Hepatocyte (in vitro differentiated cells): ENCODE measurements around the gene SOCS3. TPM values are rescaled to one million over a fixed set of nuclear protein-coding genes. Genes with fewer than 3 reads are reported as not detected.

Experiments used
- DNase-seq: peaks from one replicate; pipeline ENCODE4 v3.0.0-alpha.2; 2016; ENCODE audit warnings: low spot score
- H2AFZ ChIP-seq: fragments of 200-600 bp; sonication (generic); 2 replicates; pipeline ENCODE4 v1.6.0; 2016; ENCODE audit warnings: antibody characterized with exemption, mild to moderate bottlenecking
- H3K27ac ChIP-seq: fragments of 200-600 bp; sonication (generic); 2 replicates; pipeline ENCODE4 v1.5.1; 2016; ENCODE audit warnings: mild to moderate bottlenecking
- H3K27me3 ChIP-seq: fragments of 200-600 bp; sonication (generic); 2 replicates; pipeline ENCODE4 v1.6.1; 2016
- H3K36me3 ChIP-seq: fragments of 200-600 bp; sonication (generic); replicated peaks from 2 replicates; pipeline ENCODE4 v1.5.1; 2016; ENCODE audit warnings: low read depth; ENCODE audit not compliant: insufficient read depth
- H3K4me1 ChIP-seq: fragments of 200-600 bp; sonication (generic); 2 replicates; pipeline ENCODE4 v1.5.1; 2016; ENCODE audit warnings: mild to moderate bottlenecking, moderate library complexity; ENCODE audit not compliant: insufficient read depth
- H3K4me2 ChIP-seq: fragments of 200-600 bp; sonication (generic); 2 replicates; pipeline ENCODE4 v1.6.0; 2016
- H3K4me3 ChIP-seq: fragments of 200-600 bp; sonication (generic); 2 replicates; pipeline ENCODE4 v1.5.1; 2016; ENCODE audit warnings: mild to moderate bottlenecking
- H3K79me2 ChIP-seq: fragments of 200-600 bp; sonication (generic); 2 replicates; pipeline ENCODE4 v1.6.0; 2017; ENCODE audit warnings: mild to moderate bottlenecking
- H3K9me2 ChIP-seq: fragments of 200-600 bp; sonication (generic); replicated peaks from 2 replicates; pipeline ENCODE4 v1.6.0; 2017; ENCODE audit warnings: mild to moderate bottlenecking; ENCODE audit not compliant: insufficient read depth
- H3K9me3 ChIP-seq: fragments of 200-600 bp; sonication (generic); 2 replicates; pipeline ENCODE4 v1.5.1; 2016; ENCODE audit warnings: low read depth, mild to moderate bottlenecking
- H4K20me1 ChIP-seq: fragments of 200-600 bp; sonication (generic); 2 replicates; pipeline ENCODE4 v1.6.0; 2016; ENCODE audit warnings: mild to moderate bottlenecking; ENCODE audit not compliant: insufficient read depth, poor library complexity, severe bottlenecking
- EZH2 ChIP-seq: fragments of 200-600 bp; sonication (generic); IDR thresholded peaks from 2 replicates; pipeline ENCODE4 v1.6.1; 2016; ENCODE audit warnings: antibody characterized with exemption, mild to moderate bottlenecking, borderline replicate concordance
- EZH2phosphoT487 ChIP-seq: fragments of 200-600 bp; sonication (generic); IDR thresholded peaks from one replicate; pipeline ENCODE4 v1.6.1; 2018; ENCODE audit warnings: antibody characterized with exemption, mild to moderate bottlenecking, low read depth, moderate library complexity; ENCODE audit not compliant: unreplicated experiment, severe bottlenecking
- WGBS: methylation state at CpG from one replicate; pipeline ENCODE4 v1.1.6; 2016; ENCODE audit warnings: low lambda C conversion rate; ENCODE audit errors: missing lambda C conversion rate; 5-methylcytosine and 5-hydroxymethylcytosine counted together
- polyA plus RNA-seq: library from polyadenylated mRNA; unstranded; fragments of >200 nt; fragmentation: Nextera tagmentation; extraction: Ambion mirVana; gene quantifications from 2 replicates; pipeline ENCODE4 v1.2.1, GENCODE V29; 2016
- total RNA-seq: library from RNA; depleted of rRNA; stranded (reverse); fragments of >200 nt; gene quantifications from 2 replicates; pipeline ENCODE4 v1.2.3, GENCODE V29; 2014
- TF ChIP-seq, protein P1 (sequence below): fragments of 200-600 bp; sonication (generic); IDR thresholded peaks from 2 replicates; pipeline ENCODE4 v1.5.1; 2016; ENCODE audit warnings: antibody characterized with exemption, mild to moderate bottlenecking; ENCODE audit not compliant: poor library complexity

Gene SOCS3
- total and polyA plus RNA-seq, 2 experiments from 2014 or later, result 172 to 181 TPM

DNA sequence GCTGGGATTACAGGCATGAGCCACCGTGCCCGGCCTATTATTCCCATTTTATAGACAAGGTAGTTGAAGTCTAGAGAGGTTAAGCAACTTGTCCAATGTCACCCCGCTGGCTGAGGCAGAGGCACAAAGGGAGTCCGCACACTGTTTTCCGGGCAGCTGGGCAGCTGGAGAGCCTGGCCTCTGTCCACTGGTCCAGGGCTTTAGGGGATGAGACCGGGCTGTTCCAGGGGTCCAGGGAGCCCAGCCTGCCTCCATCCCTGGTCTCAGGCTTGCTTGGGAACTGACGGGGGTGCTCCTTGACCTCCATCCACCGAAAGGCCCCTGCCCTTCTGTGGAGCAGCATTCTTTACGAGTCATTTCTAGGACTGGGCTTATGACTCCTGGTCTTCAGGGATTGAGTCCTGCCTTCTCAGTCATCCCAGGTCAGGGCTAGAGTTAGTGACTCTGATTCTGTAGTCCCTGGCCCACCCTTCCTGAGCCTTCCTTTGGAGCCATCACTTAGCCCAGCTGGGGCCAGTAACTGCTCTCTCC lies 37.5 kb downstream of the SOCS3 start:
- no peaks in the 10 kb centered on the region for H3K79me2 ChIP-seq
- H3K4me2 ChIP-seq, result no peak overlapping the region
- no peaks in the 10 kb centered on the region for H3K27me3 ChIP-seq
- peak overlapping the region; percentile 91 for H3K27ac ChIP-seq
- 86% methylated on average over 9 of the region's 9 CpGs for WGBS
- H3K4me1 ChIP-seq, result peaks cover 24% of the 10 kb centered on the region
- no peak overlapping the region for H3K4me3 ChIP-seq
- no peaks in the 10 kb centered on the region for H4K20me1 ChIP-seq
- no peaks in the 10 kb centered on the region for H3K9me2 ChIP-seq
- no peaks in the 10 kb centered on the region for H3K9me3 ChIP-seq
- no peak for DNase-seq
- H3K36me3 ChIP-seq, result no peaks in the 10 kb centered on the region
- no peak overlapping the region for H2AFZ ChIP-seq
- no peak for TF ChIP-seq EZH2
- no peak for TF ChIP-seq EZH2phosphoT487

DNA sequence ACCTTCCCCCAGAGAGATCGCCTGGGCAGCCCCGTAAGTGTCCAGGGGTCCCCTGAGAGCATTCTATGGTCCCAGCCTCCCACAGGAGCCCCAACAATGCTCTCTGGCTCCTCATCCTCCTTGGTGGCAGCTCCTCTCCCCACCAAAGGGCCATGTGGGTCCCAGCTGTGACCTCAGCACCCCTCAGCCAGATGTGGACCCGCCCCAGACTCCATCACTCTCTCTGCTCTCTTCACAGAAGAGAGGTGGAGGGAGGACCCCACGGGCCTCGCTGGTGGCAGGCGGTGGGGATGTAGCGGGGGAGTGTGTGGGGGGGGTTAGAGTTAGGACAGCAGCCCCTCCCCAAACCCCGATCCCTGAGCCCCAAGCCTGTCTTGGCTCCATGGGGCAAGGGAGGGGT lies 41.0 kb downstream of the SOCS3 start:
- no peaks in the 10 kb centered on the region for H3K9me2 ChIP-seq
- 93% methylated on average over 4 of the region's 8 CpGs for WGBS
- no peaks in the 10 kb centered on the region for H3K9me3 ChIP-seq
- TF ChIP-seq EZH2 (no peak), EZH2phosphoT487 (no peak)
- TF ChIP-seq, protein P1, sequence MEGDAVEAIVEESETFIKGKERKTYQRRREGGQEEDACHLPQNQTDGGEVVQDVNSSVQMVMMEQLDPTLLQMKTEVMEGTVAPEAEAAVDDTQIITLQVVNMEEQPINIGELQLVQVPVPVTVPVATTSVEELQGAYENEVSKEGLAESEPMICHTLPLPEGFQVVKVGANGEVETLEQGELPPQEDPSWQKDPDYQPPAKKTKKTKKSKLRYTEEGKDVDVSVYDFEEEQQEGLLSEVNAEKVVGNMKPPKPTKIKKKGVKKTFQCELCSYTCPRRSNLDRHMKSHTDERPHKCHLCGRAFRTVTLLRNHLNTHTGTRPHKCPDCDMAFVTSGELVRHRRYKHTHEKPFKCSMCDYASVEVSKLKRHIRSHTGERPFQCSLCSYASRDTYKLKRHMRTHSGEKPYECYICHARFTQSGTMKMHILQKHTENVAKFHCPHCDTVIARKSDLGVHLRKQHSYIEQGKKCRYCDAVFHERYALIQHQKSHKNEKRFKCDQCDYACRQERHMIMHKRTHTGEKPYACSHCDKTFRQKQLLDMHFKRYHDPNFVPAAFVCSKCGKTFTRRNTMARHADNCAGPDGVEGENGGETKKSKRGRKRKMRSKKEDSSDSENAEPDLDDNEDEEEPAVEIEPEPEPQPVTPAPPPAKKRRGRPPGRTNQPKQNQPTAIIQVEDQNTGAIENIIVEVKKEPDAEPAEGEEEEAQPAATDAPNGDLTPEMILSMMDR, result no peak
- H3K27ac ChIP-seq, result no peak overlapping the region
- no peak overlapping the region for H3K4me3 ChIP-seq
- no peak overlapping the region for H3K4me2 ChIP-seq
- H3K36me3 ChIP-seq, result no peaks in the 10 kb centered on the region
- no peak for DNase-seq
- no peak overlapping the region for H2AFZ ChIP-seq
- no peaks in the 10 kb centered on the region for H3K27me3 ChIP-seq
- H4K20me1 ChIP-seq, result no peaks in the 10 kb centered on the region
- H3K4me1 ChIP-seq, result peaks cover 40% of the 10 kb centered on the region
- H3K79me2 ChIP-seq, result no peaks in the 10 kb centered on the region

DNA sequence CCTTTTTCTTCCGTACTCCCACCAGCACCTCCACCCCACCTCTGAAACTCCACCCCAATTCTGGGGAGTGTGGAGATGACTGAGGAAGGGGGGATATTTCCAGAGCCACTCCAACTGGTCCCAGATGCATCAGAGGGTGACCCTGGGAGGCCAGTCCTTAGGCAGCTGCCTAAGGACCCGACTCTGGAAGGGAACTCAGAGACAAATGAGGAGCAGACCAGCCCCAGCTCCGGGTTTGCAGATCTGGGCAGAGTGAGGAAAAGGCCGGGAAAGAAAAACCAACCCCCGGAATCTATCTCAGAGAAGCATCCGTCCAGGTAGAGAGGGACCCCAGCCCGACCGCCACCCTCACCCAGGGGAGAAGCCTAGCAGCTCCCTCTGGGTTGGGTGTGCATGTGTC lies 41.5 kb downstream of the SOCS3 start:
- DNase-seq, result no peak
- WGBS, result 90% methylated on average over 8 of the region's 8 CpGs
- Histone ChIP-seq H3K9me3 (no peaks in the 10 kb centered on the region), H3K79me2 (no peaks in the 10 kb centered on the region), H3K9me2 (no peaks in the 10 kb centered on the region), H3K27me3 (no peaks in the 10 kb centered on the region), H3K4me1 (peaks cover 36% of the 10 kb centered on the region), H2AFZ (no peak overlapping the region), H3K36me3 (no peaks in the 10 kb centered on the region), H3K4me3 (no peak overlapping the region), H4K20me1 (no peaks in the 10 kb centered on the region), H3K4me2 (no peak overlapping the region), H3K27ac (peak overlapping the region; percentile 98)
- TF ChIP-seq EZH2phosphoT487, result no peak
- TF ChIP-seq, protein P1, result no peak
- no peak for TF ChIP-seq EZH2

- Histone ChIP-seq H3K4me1 (peaks cover 36% of the 10 kb centered on the region), H4K20me1 (no peaks in the 10 kb centered on the region), H3K9me3 (no peaks in the 10 kb centered on the region), H3K27ac (peak overlapping the region; percentile 98), H3K36me3 (no peaks in the 10 kb centered on the region), H3K79me2 (no peaks in the 10 kb centered on the region), H3K9me2 (no peaks in the 10 kb centered on the region), H3K4me2 (peak overlapping the region; percentile 64), H3K27me3 (no peaks in the 10 kb centered on the region), H3K4me3 (no peak overlapping the region), H2AFZ (no peak overlapping the region)
- TF ChIP-seq, protein P1, result no peak
- no peak for TF ChIP-seq EZH2
- no peak for TF ChIP-seq EZH2phosphoT487
- DNase-seq, result no peak
- 88% methylated on average over 9 of the region's 10 CpGs for WGBS
Observed at GRCh38 chr17:78317794-78318400, 42.0 kb downstream of the SOCS3 start.
